Measurements from ENCODE around the gene HTR7. TPM values are rescaled to one million over a fixed set of nuclear protein-coding genes. Genes with fewer than 3 reads are reported as not detected.

HTR7 gene
- total RNA-seq, 5 donors from 2014 or later (not counting 1 experiment from before 2014, with no cell fraction given), result 0.07 TPM; not detected in 4

GRCh38 chr10:90805206-90805605 is 52.6 kb downstream of the HTR7 start:
- Mint-ChIP-seq H3K4me1 (no peaks in the 10 kb centered on the region), H3K4me3 (no peak overlapping the region), H3K36me3 (no peaks in the 10 kb centered on the region), H3K27ac (no peak overlapping the region), H3K27me3 (peaks cover 6 to 20% of the 10 kb centered on the region in 2 donors), H3K9me3 (no peaks in the 10 kb centered on the region)
- no peaks in the 10 kb centered on the region for H3K4me1 ChIP-seq (ENCODE audit: control insufficient read depth in 1 of 2, extremely low read depth in 1 of 2, insufficient read depth in 2 of 2, low read length in 2 of 2)
- H3K9me3 ChIP-seq, result no peaks in the 10 kb centered on the region
- WGBS (ENCODE audit: insufficient coverage), result no CpG with 5 or more reads among the region's 1 CpG
- no peaks in the 10 kb centered on the region for H3K27me3 ChIP-seq (replicated peaks in 1 of 2; ENCODE audit: control insufficient read depth in 2 of 2, extremely low read depth in 1 of 2, insufficient read depth in 2 of 2, low read length in 1 of 2)
- ChIA-PET POLR2A (interaction anchor here in 1 of 2 donors (0.6 kb wide), 1 partner anchor 16 kb away, joined by 4 read pairs; no protein-coding TSS in a partner anchor), CTCF (interaction anchor here in 1 of 2 donors (0.6 kb wide), 1 partner anchor 238 kb away, joined by 4 read pairs; no protein-coding TSS in a partner anchor)
- H3K27ac ChIP-seq (ENCODE audit: low read length), result no peak overlapping the region
- H3K36me3 ChIP-seq (ENCODE audit: control insufficient read depth in 2 of 2, extremely low read depth in 1 of 2, insufficient read depth in 1 of 2, low read length in 1 of 2), result no peaks in the 10 kb centered on the region
- no peak for ATAC-seq (replicated peaks in 1 of 4)
- DNase-seq, result no peak
- H3K4me3 ChIP-seq (ENCODE audit: control insufficient read depth in 1 of 2, extremely low read depth in 1 of 2, low read length in 1 of 2), result no peak overlapping the region

- Mint-ChIP-seq H3K9me3 (no peaks in the 10 kb centered on the region), H3K36me3 (no peaks in the 10 kb centered on the region), H3K27me3 (peaks cover 6 to 20% of the 10 kb centered on the region in 2 donors), H3K27ac (no peak overlapping the region), H3K4me1 (no peaks in the 10 kb centered on the region), H3K4me3 (no peak overlapping the region)
- DNase-seq, result no peak
- ChIA-PET CTCF (no interaction called here), POLR2A (no interaction called here)
- H3K4me1 ChIP-seq (ENCODE audit: control insufficient read depth in 1 of 2, extremely low read depth in 1 of 2, insufficient read depth in 2 of 2, low read length in 2 of 2), result no peaks in the 10 kb centered on the region
- no peak overlapping the region for H3K27ac ChIP-seq (ENCODE audit: low read length)
- no peaks in the 10 kb centered on the region for H3K36me3 ChIP-seq (ENCODE audit: control insufficient read depth in 2 of 2, extremely low read depth in 1 of 2, insufficient read depth in 1 of 2, low read length in 1 of 2)
- H3K4me3 ChIP-seq (ENCODE audit: control insufficient read depth in 1 of 2, extremely low read depth in 1 of 2, low read length in 1 of 2), result no peak overlapping the region
- H3K27me3 ChIP-seq (replicated peaks in 1 of 2; ENCODE audit: control insufficient read depth in 2 of 2, extremely low read depth in 1 of 2, insufficient read depth in 2 of 2, low read length in 1 of 2), result no peaks in the 10 kb centered on the region
- ATAC-seq (replicated peaks in 1 of 4), result no peak
- WGBS (ENCODE audit: insufficient coverage), result 100% methylated on average over 1 of the region's 3 CpGs
- no peaks in the 10 kb centered on the region for H3K9me3 ChIP-seq
Observed at GRCh38 chr10:90804354-90804753, 53.5 kb downstream of the HTR7 start.

GRCh38 chr10:90801608-90802007 is 56.2 kb downstream of the HTR7 start:
- WGBS (ENCODE audit: insufficient coverage), result 100% methylated on average over 1 of the region's 1 CpG
- Histone ChIP-seq H3K36me3 (ENCODE audit: control insufficient read depth in 2 of 2, extremely low read depth in 1 of 2, insufficient read depth in 1 of 2, low read length in 1 of 2) (no peaks in the 10 kb centered on the region), H3K4me3 (ENCODE audit: control insufficient read depth in 1 of 2, extremely low read depth in 1 of 2, low read length in 1 of 2) (no peak overlapping the region), H3K9me3 (no peaks in the 10 kb centered on the region), H3K27me3 (replicated peaks in 1 of 2; ENCODE audit: control insufficient read depth in 2 of 2, extremely low read depth in 1 of 2, insufficient read depth in 2 of 2, low read length in 1 of 2) (no peaks in the 10 kb centered on the region), H3K27ac (ENCODE audit: low read length) (no peak overlapping the region), H3K4me1 (ENCODE audit: control insufficient read depth in 1 of 2, extremely low read depth in 1 of 2, insufficient read depth in 2 of 2, low read length in 2 of 2) (no peaks in the 10 kb centered on the region)
- Mint-ChIP-seq H3K27ac (no peak overlapping the region), H3K4me1 (no peaks in the 10 kb centered on the region), H3K27me3 (peaks cover 0 to 4% of the 10 kb centered on the region in 2 donors), H3K36me3 (no peaks in the 10 kb centered on the region), H3K9me3 (no peaks in the 10 kb centered on the region), H3K4me3 (no peak overlapping the region)
- CTCF ChIA-PET, result no interaction called here
- DNase-seq, result no peak
- POLR2A ChIA-PET, result no interaction called here
- no peak for ATAC-seq (replicated peaks in 1 of 4)

GRCh38 chr10:90800232-90800796 is 57.5 kb downstream of the HTR7 start:
- ChIA-PET POLR2A (no interaction called here), CTCF (no interaction called here)
- ATAC-seq (replicated peaks in 1 of 4) (no peak), DNase-seq (no peak)
- Mint-ChIP-seq H3K4me3 (no peak overlapping the region), H3K9me3 (peaks cover 0 to 8% (median 7%) of the 10 kb centered on the region in 3 donors), H3K27me3 (peaks cover 5 to 7% of the 10 kb centered on the region in 2 donors), H3K27ac (no peak overlapping the region), H3K36me3 (no peaks in the 10 kb centered on the region), H3K4me1 (no peaks in the 10 kb centered on the region)
- H3K4me1 ChIP-seq (ENCODE audit: control insufficient read depth in 1 of 2, extremely low read depth in 1 of 2, insufficient read depth in 2 of 2, low read length in 2 of 2), result no peaks in the 10 kb centered on the region
- no peak overlapping the region for H3K27ac ChIP-seq (ENCODE audit: low read length)
- H3K4me3 ChIP-seq (ENCODE audit: control insufficient read depth in 1 of 2, extremely low read depth in 1 of 2, low read length in 1 of 2), result no peak overlapping the region
- no peaks in the 10 kb centered on the region for H3K27me3 ChIP-seq (replicated peaks in 1 of 2; ENCODE audit: control insufficient read depth in 2 of 2, extremely low read depth in 1 of 2, insufficient read depth in 2 of 2, low read length in 1 of 2)
- 74% methylated on average over 3 of the region's 5 CpGs for WGBS (ENCODE audit: insufficient coverage)
- H3K9me3 ChIP-seq, result no peaks in the 10 kb centered on the region
- H3K36me3 ChIP-seq (ENCODE audit: control insufficient read depth in 2 of 2, extremely low read depth in 1 of 2, insufficient read depth in 1 of 2, low read length in 1 of 2), result no peaks in the 10 kb centered on the region

- Mint-ChIP-seq H3K4me1 (no peaks in the 10 kb centered on the region), H3K36me3 (no peaks in the 10 kb centered on the region), H3K27ac (no peak overlapping the region), H3K27me3 (peaks cover 5 to 7% of the 10 kb centered on the region in 2 donors), H3K9me3 (peaks cover 0 to 10% (median 7%) of the 10 kb centered on the region in 3 donors), H3K4me3 (no peak overlapping the region)
- H3K9me3 ChIP-seq, result no peaks in the 10 kb centered on the region
- no peaks in the 10 kb centered on the region for H3K36me3 ChIP-seq (ENCODE audit: control insufficient read depth in 2 of 2, extremely low read depth in 1 of 2, insufficient read depth in 1 of 2, low read length in 1 of 2)
- no peak overlapping the region for H3K27ac ChIP-seq (ENCODE audit: low read length)
- ATAC-seq (replicated peaks in 1 of 4), result no peak
- WGBS (ENCODE audit: insufficient coverage), result no CpG with 5 or more reads among the region's 3 CpGs
- H3K4me1 ChIP-seq (ENCODE audit: control insufficient read depth in 1 of 2, extremely low read depth in 1 of 2, insufficient read depth in 2 of 2, low read length in 2 of 2), result no peaks in the 10 kb centered on the region
- H3K4me3 ChIP-seq (ENCODE audit: control insufficient read depth in 1 of 2, extremely low read depth in 1 of 2, low read length in 1 of 2), result no peak overlapping the region
- H3K27me3 ChIP-seq (replicated peaks in 1 of 2; ENCODE audit: control insufficient read depth in 2 of 2, extremely low read depth in 1 of 2, insufficient read depth in 2 of 2, low read length in 1 of 2), result no peaks in the 10 kb centered on the region
- DNase-seq, result no peak
- CTCF ChIA-PET, result no interaction called here
- POLR2A ChIA-PET, result no interaction called here
Observed at GRCh38 chr10:90799172-90799571, 58.7 kb downstream of the HTR7 start.

- Histone ChIP-seq H3K4me1 (ENCODE audit: control insufficient read depth in 1 of 2, extremely low read depth in 1 of 2, insufficient read depth in 2 of 2, low read length in 2 of 2) (no peaks in the 10 kb centered on the region), H3K9me3 (no peaks in the 10 kb centered on the region), H3K36me3 (ENCODE audit: control insufficient read depth in 2 of 2, extremely low read depth in 1 of 2, insufficient read depth in 1 of 2, low read length in 1 of 2) (no peaks in the 10 kb centered on the region), H3K27ac (ENCODE audit: low read length) (no peak overlapping the region), H3K27me3 (replicated peaks in 1 of 2; ENCODE audit: control insufficient read depth in 2 of 2, extremely low read depth in 1 of 2, insufficient read depth in 2 of 2, low read length in 1 of 2) (no peaks in the 10 kb centered on the region), H3K4me3 (ENCODE audit: control insufficient read depth in 1 of 2, extremely low read depth in 1 of 2, low read length in 1 of 2) (no peak overlapping the region)
- no peak for ATAC-seq (replicated peaks in 1 of 4)
- Mint-ChIP-seq H3K4me1 (no peaks in the 10 kb centered on the region), H3K36me3 (no peaks in the 10 kb centered on the region), H3K27me3 (peaks cover 5 to 7% of the 10 kb centered on the region in 2 donors), H3K27ac (no peak overlapping the region), H3K9me3 (peaks cover 0 to 10% (median 7%) of the 10 kb centered on the region in 3 donors), H3K4me3 (no peak overlapping the region)
- ChIA-PET POLR2A (no interaction called here), CTCF (no interaction called here)
- DNase-seq, result no peak
Observed at GRCh38 chr10:90798482-90798881, 59.4 kb downstream of the HTR7 start.

- WGBS (ENCODE audit: insufficient coverage), result 100% methylated on average over 1 of the region's 2 CpGs
- no peak overlapping the region for H3K4me3 ChIP-seq (ENCODE audit: control insufficient read depth in 1 of 2, extremely low read depth in 1 of 2, low read length in 1 of 2)
- H3K27ac ChIP-seq (ENCODE audit: low read length), result no peak overlapping the region
- ATAC-seq (replicated peaks in 1 of 4) (no peak), DNase-seq (no peak)
- Mint-ChIP-seq H3K4me1 (no peaks in the 10 kb centered on the region), H3K9me3 (peaks cover 0 to 3% (median under 1%) of the 10 kb centered on the region in 3 donors), H3K27ac (no peak overlapping the region), H3K4me3 (no peak overlapping the region), H3K36me3 (no peaks in the 10 kb centered on the region), H3K27me3 (peaks cover 7 to 19% of the 10 kb centered on the region in 2 donors)
- CTCF ChIA-PET, result interaction anchor here in 1 of 2 donors (0.7 kb wide), 1 partner anchor 74 kb away, joined by 3 read pairs; no protein-coding TSS in a partner anchor
- no peaks in the 10 kb centered on the region for H3K4me1 ChIP-seq (ENCODE audit: control insufficient read depth in 1 of 2, extremely low read depth in 1 of 2, insufficient read depth in 2 of 2, low read length in 2 of 2)
- H3K36me3 ChIP-seq (ENCODE audit: control insufficient read depth in 2 of 2, extremely low read depth in 1 of 2, insufficient read depth in 1 of 2, low read length in 1 of 2), result no peaks in the 10 kb centered on the region
- no peaks in the 10 kb centered on the region for H3K27me3 ChIP-seq (replicated peaks in 1 of 2; ENCODE audit: control insufficient read depth in 2 of 2, extremely low read depth in 1 of 2, insufficient read depth in 2 of 2, low read length in 1 of 2)
- POLR2A ChIA-PET, result no interaction called here
- no peaks in the 10 kb centered on the region for H3K9me3 ChIP-seq
Observed at GRCh38 chr10:90790422-90790821, 67.4 kb downstream of the HTR7 start.

All from T-cell (primary cell).